Osteocyte (in vitro differentiated cells): Measurements from ENCODE around the gene ADAMTSL1. TPM values are rescaled to one million over a fixed set of nuclear protein-coding genes. Genes with fewer than 3 reads are reported as not detected.

Source experiments
- DNase-seq: peaks from one replicate; pipeline ENCODE4 v3.0.0; 2021; ENCODE audit warnings: mixed read lengths; ENCODE audit not compliant: unreplicated experiment; ENCODE audit errors: extremely low spot score
- H3K27ac Mint-ChIP-seq: one replicate; pipeline ENCODE4 v1.8.0; 2021; ENCODE audit warnings: mild to moderate bottlenecking, mixed read lengths; ENCODE audit not compliant: unreplicated experiment
- H3K27me3 Mint-ChIP-seq: one replicate; pipeline ENCODE4 v1.8.0; 2021; ENCODE audit warnings: mixed read lengths; ENCODE audit not compliant: unreplicated experiment
- H3K36me3 Mint-ChIP-seq: one replicate; pipeline ENCODE4 v1.8.0; 2021; ENCODE audit warnings: mixed read lengths; ENCODE audit not compliant: unreplicated experiment
- H3K4me1 Mint-ChIP-seq: one replicate; pipeline ENCODE4 v1.8.0; 2021; ENCODE audit warnings: mixed read lengths; ENCODE audit not compliant: unreplicated experiment
- H3K4me3 Mint-ChIP-seq: one replicate; pipeline ENCODE4 v1.8.0; 2021; ENCODE audit warnings: mild to moderate bottlenecking, moderate library complexity, mixed read lengths; ENCODE audit not compliant: unreplicated experiment
- H3K9me3 Mint-ChIP-seq: one replicate; pipeline ENCODE4 v1.8.0; 2021; ENCODE audit warnings: mixed read lengths; ENCODE audit not compliant: unreplicated experiment
- CTCF ChIP-seq: fragments of 200-600 bp; sonication (generic); IDR thresholded peaks from 2 replicates; pipeline ENCODE4 v1.5.0; 2021; ENCODE audit warnings: antibody characterized with exemption, mild to moderate bottlenecking, moderate library complexity
- total RNA-seq: library from RNA; stranded (reverse); gene quantifications from 2 replicates; pipeline ENCODE4 v1.2.1, GENCODE V29; 2021

ADAMTSL1 gene
- total RNA-seq, 1 donor from 2014 or later, result 1.5 TPM

GRCh38 chr9:18452276-18452675 is 21.7 kb upstream of the ADAMTSL1 start:
- Mint-ChIP-seq H3K4me3 (no peak overlapping the region), H3K9me3 (peaks cover 5% of the 10 kb centered on the region), H3K27ac (no peak overlapping the region), H3K36me3 (peaks cover 2% of the 10 kb centered on the region), H3K27me3 (no peaks in the 10 kb centered on the region), H3K4me1 (peaks cover 1% of the 10 kb centered on the region)
- no peak for DNase-seq
- TF ChIP-seq CTCF, result no peak

GRCh38 chr9:18456624-18457237 is 17.2 kb upstream of the ADAMTSL1 start:
- no peaks in the 10 kb centered on the region for H3K27me3 Mint-ChIP-seq

GRCh38 chr9:18457510-18457909 is 16.4 kb upstream of the ADAMTSL1 start:
- Mint-ChIP-seq H3K4me3 (no peak overlapping the region), H3K27ac (no peak overlapping the region), H3K4me1 (peaks cover 11% of the 10 kb centered on the region), H3K9me3 (no peaks in the 10 kb centered on the region), H3K27me3 (no peaks in the 10 kb centered on the region), H3K36me3 (no peaks in the 10 kb centered on the region)
- TF ChIP-seq CTCF, result no peak
- DNase-seq, result no peak

More at GRCh38 chr9:18456624-18457237, 17.2 kb upstream of the ADAMTSL1 start:
- no peak for TF ChIP-seq CTCF
- Mint-ChIP-seq H3K4me1 (peaks cover 11% of the 10 kb centered on the region), H3K4me3 (no peak overlapping the region), H3K9me3 (peaks cover 5% of the 10 kb centered on the region), H3K27ac (no peak overlapping the region), H3K36me3 (no peaks in the 10 kb centered on the region)
- DNase-seq, result no peak

- Mint-ChIP-seq H3K27me3 (no peaks in the 10 kb centered on the region), H3K4me3 (no peak overlapping the region), H3K9me3 (no peaks in the 10 kb centered on the region), H3K4me1 (peaks cover 11% of the 10 kb centered on the region), H3K36me3 (no peaks in the 10 kb centered on the region), H3K27ac (no peak overlapping the region)
- DNase-seq, result no peak
- TF ChIP-seq CTCF, result no peak
These were observed 13.9 kb upstream of the ADAMTSL1 start for GRCh38 chr9:18459962-18460584.

- DNase-seq, result no peak
- Mint-ChIP-seq H3K4me1 (peaks cover 14% of the 10 kb centered on the region), H3K9me3 (no peaks in the 10 kb centered on the region), H3K27me3 (no peaks in the 10 kb centered on the region), H3K36me3 (no peaks in the 10 kb centered on the region), H3K27ac (no peak overlapping the region), H3K4me3 (no peak overlapping the region)
- no peak for TF ChIP-seq CTCF
These were observed 12.5 kb upstream of the ADAMTSL1 start for GRCh38 chr9:18461496-18461895.
